Peyer's patch (tissue), 4 donors: ENCODE results near the gene ISLR.

Source experiments
- CTCF ChIP-seq, 6 experiments: fragments of 450-650 bp in 4 of 6; fragments of 200-600 bp in 2 of 6; sonication (generic) in 1 of 6; IDR thresholded peaks; one replicate each; pipeline ENCODE4 v1.5.1; 2017 to 2019; ENCODE audit warnings: antibody characterized with exemption in 6 of 6, mild to moderate bottlenecking in 3 of 6, moderate library complexity in 1 of 6
- POLR2A ChIP-seq, 2 donors: fragments of 450-650 bp; IDR thresholded peaks; one replicate each; pipeline ENCODE4 v1.5.1; 2017; ENCODE audit warnings: antibody characterized with exemption in 2 of 2, mild to moderate bottlenecking in 2 of 2, moderate library complexity in 2 of 2

- TF ChIP-seq CTCF (IDR thresholded peaks at IDR 0.05) (no peak), POLR2A (IDR thresholded peaks at IDR 0.05) (no peak)
These were observed 47.2 kb downstream of the ISLR start for GRCh38 chr15:74220475-74221248.
